Subcutaneous adipose tissue (tissue), 4 donors: ENCODE data around the gene RER1. TPM values are rescaled to one million over a fixed set of nuclear protein-coding genes. Genes with fewer than 3 reads are reported as not detected.

Experiments used
- total RNA-seq, 4 donors: library from RNA; depleted of rRNA; stranded (reverse); fragments of >200 nt; gene quantifications; one replicate each; pipeline ENCODE4 v1.1.0, GENCODE V29; 2016
- TF ChIP-seq, protein P1 (sequence below): fragments of 450-650 bp; IDR thresholded peaks from one replicate; pipeline ENCODE4 v1.5.1; 2016; ENCODE audit warnings: low read depth, mild to moderate bottlenecking, control low read depth, antibody characterized with exemption, moderate library complexity

Gene RER1, protein sequence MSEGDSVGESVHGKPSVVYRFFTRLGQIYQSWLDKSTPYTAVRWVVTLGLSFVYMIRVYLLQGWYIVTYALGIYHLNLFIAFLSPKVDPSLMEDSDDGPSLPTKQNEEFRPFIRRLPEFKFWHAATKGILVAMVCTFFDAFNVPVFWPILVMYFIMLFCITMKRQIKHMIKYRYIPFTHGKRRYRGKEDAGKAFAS
- total RNA-seq, result 10 to 100 TPM; 60.5 to 92.3 (median 76.4) TPM

DNA sequence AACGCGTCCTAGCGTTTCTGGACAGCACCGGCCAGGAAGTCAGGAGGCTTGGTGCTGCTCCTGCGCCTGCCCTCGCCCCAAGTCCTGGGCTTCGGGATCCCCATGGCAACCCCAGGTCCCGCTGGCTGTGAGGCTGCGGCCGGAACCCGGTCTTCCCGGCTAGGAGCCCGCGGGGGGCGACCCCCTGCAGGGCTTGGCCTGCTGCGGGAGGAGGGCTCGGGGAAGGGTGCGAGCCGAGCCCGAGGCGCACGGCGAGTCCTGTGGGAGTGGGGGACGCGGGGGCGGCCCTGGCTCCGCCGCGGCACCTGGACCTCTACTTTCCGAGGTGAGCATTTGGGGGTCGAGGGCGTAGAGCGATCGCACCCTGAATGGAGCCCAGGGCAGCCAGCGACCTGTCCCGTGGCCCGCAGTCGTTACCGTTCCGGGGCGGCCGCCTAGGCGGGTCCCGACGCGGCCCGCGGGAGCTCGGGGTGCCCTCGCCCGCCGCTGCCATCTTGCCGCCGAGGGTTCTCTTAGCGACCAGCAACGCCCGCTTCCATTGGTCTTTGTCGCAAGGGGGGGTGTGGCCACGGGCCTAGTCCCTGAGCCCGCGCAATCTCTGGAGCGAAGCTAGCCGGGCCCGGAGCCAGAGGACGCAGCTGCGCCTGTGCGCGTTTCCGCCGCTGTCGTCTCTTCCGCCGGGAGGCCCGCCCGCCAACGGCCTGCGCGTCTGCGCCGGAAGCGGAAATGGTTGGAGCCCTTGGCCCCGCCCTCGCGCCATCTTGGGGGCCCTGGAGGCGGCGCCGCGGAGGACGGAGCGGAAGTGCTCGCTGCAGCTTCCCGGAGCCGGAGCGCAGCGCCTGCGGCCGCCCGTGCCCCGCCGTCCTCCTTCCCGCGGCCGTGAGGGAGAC, at the start of gene RER1, which contains the start of gene MORN1:
Gene RER1 (plus strand): TSS at position 801 of the 890 bp plus-strand sequence. CDS start 3,950 bp downstream, outside the sequence.
Gene MORN1 (minus strand): TSS at position 514 of the 890 bp plus-strand sequence. CDS start 21 bp downstream, at position 493.
- TF ChIP-seq, protein P1, sequence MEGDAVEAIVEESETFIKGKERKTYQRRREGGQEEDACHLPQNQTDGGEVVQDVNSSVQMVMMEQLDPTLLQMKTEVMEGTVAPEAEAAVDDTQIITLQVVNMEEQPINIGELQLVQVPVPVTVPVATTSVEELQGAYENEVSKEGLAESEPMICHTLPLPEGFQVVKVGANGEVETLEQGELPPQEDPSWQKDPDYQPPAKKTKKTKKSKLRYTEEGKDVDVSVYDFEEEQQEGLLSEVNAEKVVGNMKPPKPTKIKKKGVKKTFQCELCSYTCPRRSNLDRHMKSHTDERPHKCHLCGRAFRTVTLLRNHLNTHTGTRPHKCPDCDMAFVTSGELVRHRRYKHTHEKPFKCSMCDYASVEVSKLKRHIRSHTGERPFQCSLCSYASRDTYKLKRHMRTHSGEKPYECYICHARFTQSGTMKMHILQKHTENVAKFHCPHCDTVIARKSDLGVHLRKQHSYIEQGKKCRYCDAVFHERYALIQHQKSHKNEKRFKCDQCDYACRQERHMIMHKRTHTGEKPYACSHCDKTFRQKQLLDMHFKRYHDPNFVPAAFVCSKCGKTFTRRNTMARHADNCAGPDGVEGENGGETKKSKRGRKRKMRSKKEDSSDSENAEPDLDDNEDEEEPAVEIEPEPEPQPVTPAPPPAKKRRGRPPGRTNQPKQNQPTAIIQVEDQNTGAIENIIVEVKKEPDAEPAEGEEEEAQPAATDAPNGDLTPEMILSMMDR, result no peak

DNA sequence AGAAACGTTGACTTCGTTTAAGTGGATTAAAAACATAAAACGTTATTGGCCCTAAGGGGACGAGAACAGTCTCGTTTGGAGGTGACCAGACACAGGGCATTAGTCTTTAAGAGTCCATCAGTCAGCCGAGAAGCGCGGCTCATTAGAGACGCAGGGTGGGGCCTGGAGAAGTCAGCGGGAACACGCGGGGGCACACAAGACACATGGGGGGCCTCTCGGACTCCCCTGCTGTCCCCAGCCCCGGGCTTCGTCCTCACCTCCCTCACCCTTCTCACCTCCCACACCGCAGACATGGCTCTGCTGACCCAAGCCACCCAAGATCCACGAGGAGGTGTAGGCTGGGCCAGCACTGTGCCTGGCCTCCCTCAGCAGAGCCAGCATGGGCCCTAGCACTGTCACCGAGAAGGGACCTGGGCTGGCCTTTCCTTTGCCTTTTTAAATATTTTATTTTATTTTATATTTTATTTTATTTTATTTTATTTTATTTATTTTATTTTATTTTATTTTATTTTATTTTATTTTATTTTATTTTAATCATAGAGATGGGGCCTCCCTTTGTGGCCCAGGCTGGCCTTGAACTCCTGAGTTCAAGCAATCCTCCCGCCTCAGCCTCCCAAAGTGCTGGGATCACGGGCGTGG, 49.1 kb upstream of the RER1 start:
- TF ChIP-seq, protein P1, result no peak

DNA sequence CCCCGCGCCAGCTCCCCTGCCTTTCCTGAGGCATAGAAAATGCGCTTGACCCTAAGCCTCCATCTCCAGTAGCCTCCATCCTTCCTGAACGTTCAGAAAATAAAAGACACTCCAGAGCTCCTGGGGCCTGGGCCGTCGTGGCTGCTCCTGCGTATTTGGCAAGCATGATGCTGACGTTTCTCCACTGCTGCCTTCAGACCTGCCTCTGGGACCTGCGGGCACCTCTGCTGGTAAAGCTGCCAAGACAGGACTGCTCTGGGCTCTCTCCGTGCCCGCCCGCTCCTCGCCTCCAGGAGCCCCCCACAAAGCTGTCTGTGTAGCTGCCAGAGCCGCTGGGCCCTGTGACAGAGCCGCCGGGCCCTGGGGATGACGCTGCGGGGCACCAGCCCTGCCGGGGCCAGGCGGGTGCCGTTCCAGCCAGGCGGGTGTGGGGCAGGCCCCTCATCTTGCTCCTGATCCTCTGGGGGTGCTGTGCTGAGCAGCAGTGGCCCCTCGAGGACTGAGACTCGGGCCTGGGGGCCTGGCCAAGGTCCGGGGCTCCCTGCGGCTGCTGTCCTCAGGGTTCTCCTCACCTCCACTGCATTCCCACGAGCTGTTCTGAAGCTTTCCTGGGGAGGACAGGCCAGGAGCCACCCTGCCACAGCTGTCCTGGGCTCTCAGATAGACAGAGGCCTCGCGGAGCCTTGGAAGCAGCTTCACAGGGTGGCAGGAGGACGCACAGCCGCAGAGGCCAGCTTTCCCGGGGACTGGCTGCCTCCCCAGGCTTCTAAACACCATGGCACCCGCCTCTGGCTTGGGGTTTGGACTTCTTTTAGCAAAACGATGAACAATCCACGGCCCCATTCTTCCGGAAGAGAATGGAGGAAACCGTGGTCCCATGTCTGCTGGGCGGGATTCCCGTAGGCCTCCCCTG, 48.4 kb upstream of the RER1 start:
- TF ChIP-seq, protein P1, result no peak

DNA sequence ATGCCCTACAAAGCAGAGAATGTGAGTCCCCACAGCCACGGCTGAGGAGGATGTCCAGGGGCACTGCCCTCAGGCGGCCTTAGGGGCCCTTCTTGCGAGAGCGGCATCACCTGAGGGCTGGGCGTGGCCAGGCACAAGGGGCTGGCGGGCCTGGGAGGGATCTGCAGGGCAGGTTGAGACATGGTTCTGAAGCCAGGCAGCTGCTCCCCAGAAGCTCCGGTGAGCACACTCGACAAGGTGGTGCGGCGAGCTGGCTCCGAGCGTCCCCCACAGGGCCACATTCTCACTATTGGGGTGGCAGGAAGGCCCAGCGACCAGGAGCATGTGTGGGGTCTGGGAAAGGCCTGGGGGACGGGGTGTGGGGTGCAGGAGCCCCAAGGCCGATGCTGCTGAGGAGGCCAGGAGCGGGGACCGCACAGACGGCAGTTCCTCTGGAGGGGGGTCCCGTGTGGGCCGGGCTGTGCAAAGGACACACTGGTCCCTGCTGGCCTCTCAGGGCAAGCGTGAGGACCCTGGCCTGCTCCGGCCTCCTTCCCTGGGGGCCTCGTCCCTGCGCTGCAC, 47.4 kb upstream of the RER1 start:
- TF ChIP-seq, protein P1, result no peak

DNA sequence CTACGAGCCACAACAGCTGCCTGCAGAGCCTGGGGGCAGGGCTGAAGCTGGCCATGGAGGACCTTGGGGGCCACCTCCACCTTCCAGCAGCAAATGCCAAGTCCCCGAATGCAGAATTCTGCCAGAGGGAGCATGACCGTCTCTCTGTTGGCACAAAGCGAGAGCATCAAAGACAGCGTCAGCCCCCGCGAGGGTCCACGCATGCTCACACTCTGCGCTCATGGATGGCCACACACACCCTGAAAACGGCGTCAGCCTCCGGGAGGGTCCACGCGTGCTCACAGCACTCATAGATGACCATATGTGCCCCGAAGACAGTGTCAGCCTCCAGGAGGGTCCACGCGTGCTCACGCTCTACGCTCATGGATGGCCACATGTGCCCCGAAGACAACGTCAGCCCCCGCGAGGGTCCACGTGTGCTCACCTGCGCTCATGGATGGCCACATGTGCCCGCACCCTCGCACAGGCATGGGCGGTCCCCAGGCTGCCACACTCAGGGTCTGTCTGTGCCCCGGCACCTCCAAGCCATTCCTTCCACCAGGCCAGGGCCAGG, 46.8 kb upstream of the RER1 start:
- TF ChIP-seq, protein P1, result no peak

DNA sequence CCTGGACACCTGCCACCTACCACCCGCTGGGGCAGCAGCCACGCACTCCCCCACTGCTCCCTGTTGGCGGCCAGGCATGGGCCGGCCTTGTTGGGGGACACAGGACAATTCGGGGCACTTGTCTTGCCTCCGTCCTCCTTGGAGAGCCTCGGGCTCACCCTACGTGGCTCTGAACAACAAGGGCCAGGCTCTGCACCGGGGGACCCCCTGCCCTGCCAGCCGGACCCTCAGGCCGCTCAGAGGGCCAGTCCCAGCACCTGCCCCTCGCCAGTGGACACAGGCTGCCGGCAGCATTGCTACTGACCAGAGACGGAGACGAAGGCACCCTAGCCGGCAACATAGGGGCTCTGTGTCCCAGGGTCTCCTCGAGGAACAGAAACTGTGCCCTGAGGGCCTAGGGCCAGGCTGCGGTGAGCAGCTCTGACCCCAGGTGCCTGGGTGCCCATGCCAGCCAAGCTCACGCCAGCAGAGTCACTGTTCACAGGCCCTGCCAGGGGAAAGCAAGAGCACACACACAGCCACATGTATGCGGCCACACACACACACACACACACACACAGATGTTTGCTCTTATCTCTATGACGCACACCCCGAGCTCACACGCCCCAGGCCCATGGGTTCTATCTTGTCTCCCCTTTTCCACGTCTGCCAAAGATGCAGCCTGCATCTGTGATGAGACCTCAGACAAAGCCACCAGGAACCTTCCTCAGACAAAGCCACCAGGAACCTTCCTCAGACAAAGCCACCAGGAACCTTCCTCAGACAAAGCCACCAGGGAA, 46.2 kb upstream of the RER1 start:
- TF ChIP-seq, protein P1, result no peak
